GM21381 (cell line): ENCODE measurements around the gene PMEPA1.
"Not testable (repeated sequence)": the region's sequence is repeated elsewhere in the genome, so short reads cannot be mapped to it uniquely, and the experiment has no call there.

Experiments used
- ATAC-seq: cut with Tn5 transposase; IDR thresholded peaks from one replicate; pipeline ENCODE4 v1.9.1; 2021; ENCODE audit warnings: mild to moderate bottlenecking, moderate library complexity; ENCODE audit not compliant: unreplicated experiment

Gene PMEPA1

DNA sequence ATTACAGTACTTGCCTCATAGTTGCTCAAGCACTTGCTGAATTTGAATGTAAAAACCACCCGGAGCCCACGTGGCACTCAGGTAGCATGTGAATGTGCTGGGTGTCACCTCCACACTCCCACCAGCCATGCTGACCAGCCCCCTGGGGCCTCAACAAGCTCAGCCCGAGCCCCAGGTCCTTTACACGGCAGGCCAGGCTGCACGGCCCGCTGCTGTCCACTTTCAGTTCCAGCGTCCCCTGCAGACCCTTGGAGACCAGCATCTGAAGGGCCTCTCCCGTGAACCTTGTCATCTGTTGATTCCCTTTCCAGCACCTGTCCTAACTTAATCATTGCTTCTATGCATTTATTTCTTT is 56.3 kb downstream of the PMEPA1 start:
- ATAC-seq = no peak

DNA sequence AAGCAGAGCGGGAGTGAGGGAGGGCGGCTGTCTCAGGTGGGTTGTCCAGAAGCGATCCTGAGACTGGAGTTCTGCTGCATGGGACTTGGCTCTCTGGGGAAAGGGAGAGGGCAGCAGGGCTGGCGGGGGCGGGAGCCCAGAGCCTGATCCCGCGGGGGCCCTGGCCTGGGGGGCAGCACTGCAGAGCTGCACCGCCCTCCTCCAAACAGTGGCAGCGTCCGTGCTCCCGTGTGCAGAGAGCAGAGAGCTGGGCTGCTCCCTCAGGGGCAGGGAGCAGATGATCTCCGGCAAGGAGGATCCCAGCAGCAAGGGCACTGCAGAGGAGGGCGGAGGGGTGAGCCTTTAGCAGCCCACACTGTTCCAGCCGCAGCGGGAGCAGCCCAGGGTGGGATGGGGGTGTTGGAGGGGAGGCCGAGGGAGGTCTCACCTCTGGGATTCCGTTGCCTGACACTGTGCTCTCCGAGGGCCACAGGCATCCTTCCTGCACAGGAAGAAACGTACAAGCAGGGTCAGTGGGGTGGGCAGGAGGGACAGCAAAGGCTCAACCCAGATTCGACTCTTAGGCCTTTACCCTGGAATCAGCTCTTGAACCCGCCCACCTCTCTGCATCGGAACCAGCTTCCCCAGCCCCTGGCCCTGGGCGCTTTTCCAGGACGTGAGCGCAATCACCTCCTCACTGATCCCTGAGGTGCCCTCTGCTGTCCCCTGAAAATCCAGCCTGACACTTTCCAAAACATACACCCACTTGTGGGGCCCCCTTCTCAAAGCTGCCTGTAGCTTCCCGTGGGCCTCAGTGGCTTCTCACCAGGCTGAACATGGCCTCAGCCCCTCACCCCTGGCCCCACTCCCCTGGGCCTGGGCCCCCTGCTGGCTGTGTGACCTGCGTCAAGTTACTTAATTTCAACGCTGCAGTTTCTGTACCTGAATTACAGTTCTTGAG is 56.9 kb downstream of the PMEPA1 start:
- no peak for ATAC-seq

DNA sequence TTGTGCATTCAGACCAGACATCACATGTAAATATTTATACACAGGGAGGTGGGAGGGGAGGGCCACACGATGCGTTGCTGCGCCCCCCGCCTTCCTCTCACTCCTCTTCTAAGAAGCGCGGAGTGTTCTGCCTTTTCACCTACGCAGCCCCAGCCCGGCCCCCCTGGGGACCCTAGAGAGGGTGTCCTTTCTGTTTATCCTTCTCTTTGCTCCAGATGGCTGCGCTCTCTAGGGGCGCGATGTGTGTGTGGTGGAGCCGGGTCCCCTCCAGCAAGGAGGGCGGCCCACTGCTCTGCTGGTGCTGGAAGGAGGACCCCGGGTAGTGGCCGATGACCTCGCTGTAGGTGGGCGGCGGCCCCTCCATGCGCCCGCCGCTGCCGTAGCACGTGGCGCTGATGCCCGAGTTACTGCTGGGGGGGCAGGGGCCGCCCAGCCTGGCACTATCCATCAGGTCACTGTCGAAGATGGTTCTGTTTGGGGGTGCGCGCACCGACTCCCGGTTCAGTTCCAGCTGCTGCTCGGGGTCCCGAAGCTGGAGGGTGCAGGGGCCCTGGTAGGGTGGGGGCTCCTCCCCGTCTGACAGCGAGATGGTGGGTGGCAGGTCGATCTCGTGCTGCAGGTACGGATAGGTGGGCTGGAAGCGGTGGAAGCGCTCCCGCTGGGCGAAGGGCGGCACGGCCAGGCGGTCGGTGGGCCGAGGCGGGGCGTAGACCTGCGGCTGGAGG is 57.8 kb downstream of the PMEPA1 start:
- no peak for ATAC-seq

DNA sequence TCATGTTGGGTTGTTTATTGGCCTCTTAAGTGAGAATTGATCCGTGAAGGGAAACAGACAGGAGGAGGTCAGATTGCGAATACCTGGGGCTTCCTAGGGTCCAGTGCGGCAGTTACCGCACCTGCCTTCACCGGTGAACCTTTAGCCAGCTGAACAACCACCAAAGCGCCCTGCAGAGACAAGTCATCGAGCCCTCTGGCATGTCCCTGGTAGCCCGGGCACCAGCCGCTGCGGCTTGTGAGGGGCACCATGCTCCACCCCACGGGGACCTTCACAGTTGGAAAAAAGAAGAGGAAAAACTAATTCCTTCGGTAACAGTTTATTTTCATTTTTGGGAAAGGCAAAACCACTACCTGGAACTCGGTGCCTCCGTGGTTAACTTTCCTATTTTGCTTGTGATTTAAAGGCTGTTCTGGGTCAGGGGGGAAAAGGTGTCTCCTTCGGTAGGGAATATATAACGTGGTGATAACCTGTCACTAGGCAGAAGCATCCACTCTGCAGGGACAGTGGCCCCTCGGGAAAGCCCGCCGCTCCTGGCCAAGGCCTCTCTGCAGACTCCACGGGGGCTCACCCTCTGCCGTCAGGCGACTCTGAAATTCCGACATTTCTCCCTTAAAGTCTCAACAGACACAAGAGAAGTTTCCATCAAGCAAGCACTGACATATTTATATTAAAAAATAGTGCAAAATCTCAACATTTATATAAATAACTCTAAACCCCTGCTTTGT is 58.9 kb downstream of the PMEPA1 start:
- no peak for ATAC-seq

DNA sequence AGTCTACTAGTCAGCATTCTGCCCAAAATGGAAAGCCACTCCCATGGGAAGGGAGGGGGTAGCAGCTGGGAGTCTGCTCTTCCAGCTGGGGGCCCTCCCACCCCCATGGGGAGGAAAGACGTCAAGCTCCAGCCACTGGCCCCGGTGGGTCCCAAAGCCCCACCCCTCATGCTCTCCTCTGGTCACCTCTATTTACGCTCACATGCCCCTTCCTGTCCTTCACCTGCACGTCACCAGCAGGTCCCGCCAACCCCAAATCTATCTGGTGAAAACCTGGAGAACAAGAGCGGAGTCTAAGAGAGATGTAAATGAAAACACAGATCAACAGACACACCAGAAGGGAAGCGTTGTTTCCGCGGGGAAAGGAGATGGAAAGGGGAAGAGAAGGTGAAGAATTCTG is 59.5 kb downstream of the PMEPA1 start:
- ATAC-seq = no peak

DNA sequence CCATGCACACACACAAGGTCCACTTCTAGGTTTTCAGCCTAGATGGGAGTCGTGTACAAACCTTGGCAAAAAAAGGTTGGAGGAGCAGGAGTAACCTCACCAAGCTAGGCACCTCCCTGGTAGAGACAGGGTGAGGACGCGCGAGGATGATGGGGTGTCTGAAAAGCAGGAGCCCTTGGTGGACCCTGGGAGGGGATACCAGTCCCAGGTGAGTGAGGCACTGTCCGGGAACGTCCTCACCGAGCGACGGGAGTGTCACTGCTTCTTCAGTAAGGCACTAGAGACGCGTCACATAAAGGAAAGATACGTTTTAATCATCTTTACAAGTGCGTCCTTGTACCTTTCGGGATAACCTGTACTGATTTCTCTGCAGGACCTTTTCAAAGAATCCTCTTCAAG is 60.2 kb downstream of the PMEPA1 start:
- ATAC-seq = no peak

DNA sequence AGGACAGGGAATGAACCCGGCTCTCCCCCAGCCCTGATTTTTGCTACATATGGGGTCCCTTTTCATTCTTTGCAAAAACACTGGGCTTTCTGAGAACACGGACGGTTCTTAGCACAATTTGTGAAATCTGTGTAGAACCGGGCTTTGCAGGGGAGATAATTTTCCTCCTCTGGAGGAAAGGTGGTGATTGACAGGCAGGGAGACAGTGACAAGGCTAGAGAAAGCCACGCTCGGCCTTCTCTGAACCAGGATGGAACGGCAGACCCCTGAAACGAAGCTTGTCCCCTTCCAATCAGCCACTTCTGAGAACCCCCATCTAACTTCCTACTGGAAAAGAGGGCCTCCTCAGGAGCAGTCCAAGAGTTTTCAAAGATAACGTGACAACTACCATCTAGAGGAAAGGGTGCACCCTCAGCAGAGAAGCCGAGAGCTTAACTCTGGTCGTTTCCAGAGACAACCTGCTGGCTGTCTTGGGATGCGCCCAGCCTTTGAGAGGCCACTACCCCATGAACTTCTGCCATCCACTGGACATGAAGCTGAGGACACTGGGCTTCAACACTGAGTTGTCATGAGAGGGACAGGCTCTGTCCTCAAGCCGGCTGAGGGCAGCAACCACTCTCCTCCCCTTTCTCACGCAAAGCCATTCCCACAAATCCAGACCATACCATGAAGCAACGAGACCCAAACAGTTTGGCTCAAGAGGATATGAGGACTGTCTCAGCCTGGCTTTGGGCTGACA is 60.8 kb downstream of the PMEPA1 start:
- no peak for ATAC-seq

DNA sequence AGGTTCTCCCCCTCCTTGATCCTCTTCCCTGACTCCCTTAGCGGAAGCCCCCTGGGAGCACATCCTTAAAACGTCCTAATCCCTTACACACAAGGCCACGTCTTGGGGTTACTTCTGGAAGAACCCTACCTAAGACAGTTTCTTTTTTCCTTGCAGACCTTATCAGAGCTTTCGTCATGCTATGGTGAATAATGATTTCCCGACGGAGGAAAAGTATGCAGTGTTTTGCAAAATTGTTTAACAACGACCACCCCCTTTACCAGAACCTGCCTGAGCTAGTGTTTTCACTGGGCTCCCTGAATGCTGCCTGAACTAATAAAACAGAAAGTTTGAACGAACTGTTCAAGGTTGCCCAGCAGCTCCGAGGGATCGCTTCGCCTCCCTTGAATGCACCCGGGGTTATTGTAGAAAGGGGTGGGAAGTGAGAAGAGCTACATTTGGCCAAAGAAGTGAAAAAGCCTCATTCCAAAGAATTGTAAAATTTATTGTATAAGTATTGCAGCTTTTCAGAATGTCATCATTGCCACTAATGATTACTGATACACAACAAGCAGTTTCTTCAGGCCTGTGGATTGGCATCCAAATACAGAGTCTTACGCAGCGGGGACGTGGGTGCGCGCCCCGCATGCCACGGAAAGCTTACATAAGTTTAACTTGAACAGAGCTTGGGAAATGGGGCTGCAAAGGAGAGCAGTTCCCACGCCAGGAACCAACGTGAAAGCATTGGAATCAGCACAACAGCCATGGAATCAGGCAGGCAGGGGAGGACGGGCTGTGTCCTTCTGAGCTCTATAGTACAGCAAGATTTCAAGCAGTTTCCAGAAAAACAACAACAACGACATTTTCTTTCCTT is 61.7 kb downstream of the PMEPA1 start:
- no peak for ATAC-seq

DNA sequence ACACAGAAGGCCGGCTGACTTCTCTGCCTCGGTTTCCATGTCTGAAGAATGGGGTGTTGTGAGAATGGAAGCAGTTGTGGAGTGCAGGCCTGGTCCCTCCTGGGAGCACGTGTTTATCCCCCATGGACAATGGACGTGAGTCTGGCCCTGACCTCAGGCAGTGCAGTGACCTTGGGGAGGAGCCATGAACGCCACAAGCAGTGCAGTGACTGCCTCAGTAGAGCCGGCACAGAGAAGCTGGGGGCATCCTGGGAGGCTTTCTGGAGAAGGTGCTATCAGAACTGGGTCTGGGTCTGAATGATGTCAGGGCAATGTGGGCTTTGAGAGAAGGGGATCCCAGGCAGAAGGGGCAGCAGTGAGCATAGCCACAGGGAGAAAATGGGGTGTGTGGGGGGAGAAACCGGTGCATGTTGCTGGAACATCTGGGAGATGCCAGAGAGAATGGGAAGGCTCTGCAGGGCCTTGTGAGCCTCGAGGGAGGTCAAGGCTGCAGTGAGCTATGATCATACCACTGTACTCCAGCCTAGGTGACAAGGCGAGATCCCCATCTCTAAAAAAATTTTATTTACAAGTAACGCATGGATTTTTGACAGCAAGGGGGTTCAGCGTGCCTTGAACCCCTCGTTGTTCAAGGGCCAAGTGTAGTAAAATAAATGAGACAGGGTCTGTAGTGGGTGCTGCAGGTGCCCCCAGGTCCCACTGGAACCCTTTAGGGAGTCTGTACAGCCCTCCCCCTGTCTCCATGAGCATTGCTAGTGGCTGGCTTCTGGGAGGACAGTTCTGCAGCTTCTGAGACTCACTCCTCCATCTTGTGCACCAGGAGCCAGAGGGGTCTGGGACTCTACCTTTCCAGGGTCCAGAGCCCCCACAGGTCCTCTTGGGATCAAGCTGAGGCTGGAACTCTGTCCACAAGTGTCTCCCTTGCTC is 62.5 kb downstream of the PMEPA1 start:
- ATAC-seq = no peak

DNA sequence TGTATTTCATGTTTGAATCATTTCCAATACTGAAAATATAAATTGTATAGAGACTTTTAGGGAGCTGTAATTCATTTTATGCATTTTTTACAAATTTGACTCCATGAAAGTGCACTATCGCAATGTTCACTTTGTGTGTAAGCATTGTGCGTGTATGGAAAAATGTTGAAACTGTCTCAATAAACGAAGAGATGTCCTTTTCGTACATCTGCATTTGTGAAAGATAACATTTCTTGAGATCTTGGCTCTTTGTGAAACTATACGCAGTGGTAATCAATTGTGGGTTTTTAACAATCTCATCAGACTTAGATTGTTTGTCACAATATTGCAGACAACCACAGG is 70.9 kb downstream of the PMEPA1 start:
- ATAC-seq = no peak

DNA sequence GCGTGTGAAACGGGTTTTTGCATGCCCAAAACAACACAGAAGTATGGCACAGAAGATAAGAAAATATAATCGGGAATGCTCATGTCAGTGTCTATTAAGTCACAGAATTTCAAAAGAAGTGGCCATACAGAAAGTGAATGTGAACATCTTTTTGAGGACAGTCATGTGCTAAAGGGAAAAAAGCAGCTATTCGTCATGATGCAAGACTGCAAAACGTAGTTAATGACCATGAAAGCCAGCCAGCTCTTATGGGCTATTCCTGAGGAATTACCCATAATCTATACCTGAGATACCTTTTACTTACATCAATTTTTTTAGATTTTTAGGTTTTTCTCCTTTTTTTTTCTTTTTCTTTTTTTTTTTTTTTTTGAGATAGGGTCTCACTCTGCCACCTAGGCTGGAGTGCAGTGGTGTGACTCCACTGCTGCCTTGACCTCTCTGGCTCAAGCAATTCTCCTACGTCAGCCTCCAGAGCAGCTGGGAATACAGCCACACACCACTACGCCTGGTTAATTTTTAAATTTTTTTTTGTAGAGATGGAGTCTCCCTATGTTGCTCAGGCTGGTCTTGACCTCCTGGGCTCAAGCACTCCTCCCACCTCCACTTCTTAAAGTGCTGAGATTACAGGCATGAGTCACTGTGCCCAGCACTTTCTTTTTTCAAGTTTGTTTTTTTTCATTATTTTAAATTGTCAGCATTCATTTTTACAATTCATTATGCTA is 71.5 kb downstream of the PMEPA1 start:
- ATAC-seq = no peak

DNA sequence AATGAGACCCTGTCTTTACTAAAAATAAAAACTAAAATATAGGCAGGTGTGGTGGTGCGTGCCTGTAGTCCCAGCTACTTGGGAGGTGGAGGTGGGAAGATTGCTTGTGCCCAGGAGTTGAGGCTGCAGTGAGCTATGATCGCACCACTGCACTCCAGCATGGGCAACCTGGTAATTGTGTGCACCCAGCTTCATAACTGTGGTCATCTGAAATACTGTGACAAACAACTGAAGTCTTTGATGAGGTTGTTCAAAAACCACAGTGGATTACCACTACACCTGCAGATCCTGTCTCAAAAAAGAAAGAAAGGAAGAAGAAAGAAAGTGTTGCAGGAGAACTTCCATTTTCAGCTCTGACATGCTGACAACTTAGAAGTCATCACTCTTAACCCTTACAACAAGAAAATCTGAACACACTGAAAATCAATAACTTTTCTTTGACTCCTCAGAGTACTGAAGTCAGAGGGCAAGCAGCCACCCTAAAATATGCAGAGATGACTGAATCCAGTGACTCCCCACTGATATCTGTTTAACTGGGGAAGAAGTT is 75.8 kb downstream of the PMEPA1 start:
- ATAC-seq = no peak

DNA sequence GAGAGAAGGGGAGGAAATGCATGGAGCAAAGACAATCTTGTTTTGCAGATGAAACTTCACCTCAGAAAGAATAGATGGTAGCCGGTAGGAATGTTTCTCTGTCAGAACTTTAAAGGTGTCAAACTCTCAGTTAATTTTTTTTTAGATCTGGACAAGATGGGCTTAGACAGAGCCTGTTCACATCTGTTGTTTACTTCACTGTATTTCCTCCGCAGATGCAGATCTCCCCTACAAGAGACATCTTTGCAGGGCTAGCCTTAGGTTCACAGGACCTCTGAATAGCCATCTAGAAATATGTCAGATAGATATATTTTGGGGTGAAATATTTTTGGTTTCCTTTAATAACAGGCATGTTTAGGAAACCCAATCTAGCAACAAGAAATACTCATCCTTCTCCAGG is 77.5 kb downstream of the PMEPA1 start:
- ATAC-seq = no peak

DNA sequence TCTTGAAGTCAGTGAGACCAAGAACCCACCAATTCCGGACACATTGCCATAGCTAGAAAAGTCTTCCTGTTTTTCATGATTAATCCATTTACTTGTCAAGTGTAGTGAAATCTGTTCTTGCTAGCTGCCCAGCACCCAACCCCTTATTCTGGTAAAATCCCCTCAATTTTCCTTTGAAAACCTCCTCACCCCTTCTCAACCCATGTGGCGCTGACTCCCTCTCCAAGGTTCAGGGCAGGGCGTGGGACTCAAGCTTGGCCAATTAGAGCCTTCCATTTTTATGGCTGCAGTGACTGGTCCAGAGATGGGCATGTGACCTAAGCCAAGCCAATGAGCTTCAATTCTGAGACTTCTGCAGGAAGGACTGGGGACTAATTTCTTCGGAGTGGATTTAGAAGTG is 79.8 kb downstream of the PMEPA1 start:
- no peak for ATAC-seq

DNA sequence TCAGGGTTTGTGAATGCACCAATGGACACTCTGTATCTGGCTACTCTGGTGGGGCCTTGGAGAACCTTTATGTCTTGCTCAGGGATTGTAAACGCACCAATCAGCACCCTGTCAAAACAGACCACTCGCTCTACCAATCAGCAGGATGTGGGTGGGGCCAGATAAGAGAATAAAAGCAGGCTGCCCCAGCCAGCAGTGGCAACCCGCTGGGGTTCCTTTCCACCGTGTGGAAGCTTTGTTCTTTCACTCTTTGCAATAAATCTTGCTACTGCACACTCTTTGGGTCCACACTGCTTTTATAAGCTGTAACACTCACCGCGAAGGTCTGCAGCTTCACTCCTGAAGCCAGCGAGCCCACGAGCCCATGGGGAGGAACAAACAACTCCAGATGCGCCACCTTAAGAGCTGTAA is 80.3 kb downstream of the PMEPA1 start:
- not testable (repeated sequence) for ATAC-seq

DNA sequence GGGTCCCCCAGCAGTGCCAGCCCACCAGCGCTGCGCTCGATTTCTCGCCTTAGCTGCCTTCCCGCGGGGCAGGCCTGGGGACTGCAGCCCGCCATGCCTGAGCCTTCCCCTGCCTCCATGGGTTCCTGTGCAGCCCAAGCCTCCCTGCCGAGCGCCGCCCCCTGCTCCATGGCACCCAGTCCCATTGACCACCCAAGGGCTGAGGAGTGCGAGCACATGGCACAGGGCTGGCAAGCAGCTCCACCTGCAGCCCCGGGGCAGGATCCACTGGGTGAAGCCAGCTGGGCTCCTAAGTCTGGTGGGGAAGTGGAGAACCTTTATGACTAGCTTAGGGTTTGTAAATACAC is 80.9 kb downstream of the PMEPA1 start:
- ATAC-seq = not testable (repeated sequence)

DNA sequence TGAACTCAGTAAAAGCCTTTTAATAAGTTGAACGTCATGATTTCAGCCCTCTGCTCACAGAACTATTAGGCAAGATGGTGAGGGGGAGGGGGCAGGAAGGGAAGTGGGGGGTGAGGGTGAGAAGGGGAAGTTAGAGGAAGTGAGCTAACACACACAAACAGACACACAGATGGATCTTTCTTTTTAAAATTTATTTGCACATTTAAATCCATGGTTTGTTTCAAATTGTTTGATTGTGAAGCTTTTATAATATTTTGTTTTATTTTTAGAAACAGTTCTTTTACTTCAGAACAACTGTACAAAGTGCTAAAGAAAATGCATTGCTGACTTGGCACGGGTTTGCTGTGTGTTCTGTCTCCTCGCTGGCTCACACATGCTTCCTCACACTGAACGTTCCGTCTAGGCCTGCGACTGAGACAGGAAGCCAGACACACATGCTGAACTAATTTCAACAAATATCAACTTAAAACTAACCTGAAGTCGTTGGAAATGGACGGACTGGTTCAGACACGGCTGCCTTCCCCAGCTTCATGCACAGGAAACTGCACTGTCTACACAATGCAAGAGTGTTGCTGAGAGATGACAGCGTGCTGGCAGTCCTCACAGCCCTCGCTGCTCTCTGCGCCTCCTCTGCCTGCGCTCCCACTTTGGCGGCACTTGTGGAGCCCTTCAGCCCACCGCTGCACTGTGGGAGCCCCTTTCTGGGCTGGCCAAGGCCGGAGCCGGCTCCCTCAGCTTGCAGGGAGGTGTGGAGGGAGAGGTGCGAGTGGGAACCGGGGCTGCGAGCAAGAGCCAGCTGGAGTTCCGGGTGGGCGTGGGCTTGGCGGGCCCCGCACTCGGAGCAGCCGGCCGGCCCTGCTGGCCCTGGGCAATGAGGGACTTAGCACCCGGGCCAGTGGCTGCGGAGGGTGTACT is 81.5 kb downstream of the PMEPA1 start:
- ATAC-seq = no peak
